IMR-90 (cell line): ENCODE results near the gene SLC7A6OS. TPM values are rescaled to one million over a fixed set of nuclear protein-coding genes. Genes with fewer than 3 reads are reported as not detected.

Experiments used
- ATAC-seq: fragments of 200-7000 bp; cut with Tn5 transposase; 2 replicates; pipeline ENCODE4 v1.9.1; 2020; ENCODE audit warnings: low read depth, mild to moderate bottlenecking, moderate library complexity
- BruUV-seq: library from RNA; stranded (reverse); fragments of 400-500 nt; replicated peaks from 2 replicates; lab custom pipeline; 2021; lab: Mats Ljungman, UMichigan
- CTCF ChIA-PET: fragments of 300-600 bp; formaldehyde crosslinking; extraction: SDS; loops from one replicate; lab custom pipeline; 2021; ENCODE audit warnings: antibody characterized with exemption; lab: Yijun Ruan, JAX
- POLR2A ChIA-PET: fragments of 300-600 bp; sonication (Branson Sonifier 250); formaldehyde crosslinking; loops from one replicate; lab custom pipeline; 2022; ENCODE audit warnings: antibody characterized with exemption; ENCODE audit not compliant: unreplicated experiment; lab: Charles Lee
- DNase-seq: peaks from one replicate; pipeline ENCODE4 v3.0.0; 2013
- H2AFZ ChIP-seq: replicated peaks from 2 replicates; pipeline ENCODE3; 2013; ENCODE audit warnings: low read length, mild to moderate bottlenecking; ENCODE audit not compliant: poor library complexity
- H2AK5ac ChIP-seq: 2 replicates; pipeline ENCODE4 v1.6.1; 2013; ENCODE audit warnings: low read depth, low read length, inconsistent platforms
- H2AK9ac ChIP-seq: replicated peaks from 2 replicates; pipeline ENCODE3; 2013; ENCODE audit warnings: mild to moderate bottlenecking, low read depth, low read length, moderate library complexity; ENCODE audit not compliant: poor library complexity
- H2BK120ac ChIP-seq: 2 replicates; pipeline ENCODE4 v1.6.1; 2013; ENCODE audit warnings: low read depth, low read length, inconsistent platforms
- H2BK15ac ChIP-seq: 3 replicates; pipeline ENCODE4 v1.6.1; 2013; ENCODE audit warnings: low read depth, low read length, inconsistent platforms
- H2BK20ac ChIP-seq: 2 replicates; pipeline ENCODE4 v1.6.1; 2013; ENCODE audit warnings: low read depth, mild to moderate bottlenecking, inconsistent platforms, low read length, moderate library complexity
- H2BK5ac ChIP-seq: 2 replicates; pipeline ENCODE4 v1.6.1; 2013; ENCODE audit warnings: mild to moderate bottlenecking, low read depth, low read length, inconsistent platforms; ENCODE audit not compliant: poor library complexity, severe bottlenecking
- H3K14ac ChIP-seq: replicated peaks from 2 replicates; pipeline ENCODE4 v1.6.1; 2013; ENCODE audit warnings: low read depth, low read length, inconsistent platforms
- H3K18ac ChIP-seq: 2 replicates; pipeline ENCODE4 v1.6.1; 2013; ENCODE audit warnings: low read depth, low read length, control low read depth
- H3K23ac ChIP-seq: 2 replicates; pipeline ENCODE4 v1.6.1; 2013; ENCODE audit warnings: low read depth, low read length, inconsistent platforms
- H3K27ac ChIP-seq: 2 replicates; pipeline ENCODE4 v1.5.1; 2013; ENCODE audit warnings: mild to moderate bottlenecking, control low read depth, low read length; ENCODE audit not compliant: insufficient read depth
- H3K27me3 ChIP-seq: 2 replicates; pipeline ENCODE4 v1.6.1; 2013; ENCODE audit warnings: low read length; ENCODE audit not compliant: control insufficient read depth, insufficient read depth
- H3K36me3 ChIP-seq: 2 replicates; pipeline ENCODE4 v1.6.1; 2013; ENCODE audit warnings: low read length, mixed read lengths; ENCODE audit not compliant: control insufficient read depth, insufficient read depth
- H3K4ac ChIP-seq: 2 replicates; pipeline ENCODE4 v1.6.1; 2013; ENCODE audit warnings: low read depth, low read length, inconsistent platforms
- H3K4me1 ChIP-seq: 2 replicates; pipeline ENCODE4 v1.6.1; 2013; ENCODE audit warnings: low read length, mixed read lengths; ENCODE audit not compliant: control insufficient read depth, insufficient read depth
- H3K4me2 ChIP-seq: 2 replicates; pipeline ENCODE4 v1.6.1; 2013; ENCODE audit warnings: low read depth, mild to moderate bottlenecking, control low read depth, low read length, moderate library complexity
- H3K4me3 ChIP-seq: 2 replicates; pipeline ENCODE4 v1.5.1; 2013; ENCODE audit warnings: low read depth, mild to moderate bottlenecking, control low read depth, low read length, moderate library complexity; ENCODE audit not compliant: insufficient read depth
- H3K56ac ChIP-seq: 2 replicates; pipeline ENCODE4 v1.6.1; 2013; ENCODE audit warnings: low read length, inconsistent platforms; ENCODE audit not compliant: insufficient read depth; ENCODE audit errors: extremely low read depth
- H3K79me1 ChIP-seq, 2 experiments: 2 replicates each; pipeline ENCODE4 v1.6.1; 2013; ENCODE audit warnings: low read length in 2 of 2, inconsistent platforms in 1 of 2, low read depth in 1 of 2
- H3K9ac ChIP-seq: 2 replicates; pipeline ENCODE4 v1.6.1; 2013; ENCODE audit warnings: low read depth, low read length, control low read depth
- H3K9me1 ChIP-seq: 2 replicates; pipeline ENCODE4 v1.6.1; 2013; ENCODE audit warnings: low read length, inconsistent platforms; ENCODE audit not compliant: insufficient read depth
- H3K9me3 ChIP-seq: 2 replicates; pipeline ENCODE4 v1.6.1; 2013; ENCODE audit warnings: low read length; ENCODE audit not compliant: control insufficient read depth, insufficient read depth
- H4K20me1 ChIP-seq: 2 replicates; pipeline ENCODE4 v1.6.1; 2013; ENCODE audit warnings: low read length, inconsistent platforms; ENCODE audit not compliant: insufficient read depth
- H4K5ac ChIP-seq: 2 replicates; pipeline ENCODE4 v1.6.1; 2013; ENCODE audit warnings: mild to moderate bottlenecking, low read depth, low read length, control low read depth
- H4K8ac ChIP-seq, 2 experiments: 2 replicates each; pipeline ENCODE4 v1.6.1; 2013; ENCODE audit warnings: low read depth in 2 of 2, low read length in 2 of 2, control low read depth in 1 of 2, inconsistent platforms in 1 of 2
- H4K91ac ChIP-seq: 2 replicates; pipeline ENCODE4 v1.6.1; 2013; ENCODE audit warnings: low read depth, low read length, inconsistent platforms; ENCODE audit not compliant: insufficient read depth
- BHLHE40 ChIP-seq: fragments of 150-350 bp; IDR thresholded peaks from 2 replicates; pipeline ENCODE4 v1.6.1; 2016; ENCODE audit warnings: mild to moderate bottlenecking, low read depth, low read length
- CHD1 ChIP-seq: IDR thresholded peaks from 2 replicates; pipeline ENCODE4 v1.6.1; 2012; ENCODE audit warnings: low read depth, low read length, improper control_type of control experiment
- FOS ChIP-seq: fragments of 150-350 bp; IDR thresholded peaks from 2 replicates; pipeline ENCODE4 v1.6.1; 2016; ENCODE audit warnings: low read depth, low read length
- MAFK ChIP-seq: IDR thresholded peaks from 2 replicates; pipeline ENCODE4 v1.6.1; 2012; ENCODE audit warnings: low read depth, low read length, improper control_type of control experiment
- MAZ ChIP-seq: IDR thresholded peaks from 2 replicates; pipeline ENCODE4 v1.6.1; 2012; ENCODE audit warnings: low read depth, mild to moderate bottlenecking, low read length, improper control_type of control experiment, moderate library complexity, borderline replicate concordance
- MXI1 ChIP-seq: IDR thresholded peaks from 2 replicates; pipeline ENCODE4 v1.6.1; 2012; ENCODE audit warnings: low read depth, mild to moderate bottlenecking, low read length, moderate library complexity, borderline replicate concordance
- NFE2L2 ChIP-seq: fragments of 150-350 bp; IDR thresholded peaks from 2 replicates; pipeline ENCODE4 v1.6.1; 2016; ENCODE audit warnings: low read depth, mild to moderate bottlenecking, low read length
- POLR2A ChIP-seq: IDR thresholded peaks from 2 replicates; pipeline ENCODE4 v1.6.1; 2012; ENCODE audit warnings: mild to moderate bottlenecking, low read depth, low read length
- RAD21 ChIP-seq: IDR thresholded peaks from 2 replicates; pipeline ENCODE4 v1.6.1; 2012; ENCODE audit warnings: low read length, improper control_type of control experiment
- RCOR1 ChIP-seq: IDR thresholded peaks from 2 replicates; pipeline ENCODE4 v1.6.1; 2012; ENCODE audit warnings: mild to moderate bottlenecking, low read length, improper control_type of control experiment; ENCODE audit not compliant: insufficient replicate concordance
- RFX5 ChIP-seq: IDR thresholded peaks from 2 replicates; pipeline ENCODE4 v1.8.0; 2012; ENCODE audit warnings: low read depth, mild to moderate bottlenecking, low read length, moderate library complexity
- WGBS, 2 experiments: methylation state at CpG; one replicate each; pipeline versions ENCODE4 v1.1.5 to v1.1.7; 2013; ENCODE audit warnings: missing lambda C conversion rate in 2 of 2; ENCODE audit not compliant: insufficient read length in 1 of 2; ENCODE audit errors: extremely low coverage in 2 of 2; 5-methylcytosine and 5-hydroxymethylcytosine counted together
- dilution Hi-C: fragments of 300-500 bp; cut with HindIII; formaldehyde crosslinking; loops from one replicate; pipeline ENCODE4 v1.14.3; 2018; ENCODE audit warnings: low sequenced_read_pairs; ENCODE audit not compliant: unreplicated experiment
- in situ Hi-C: fragments of 300-500 bp; cut with MboI; formaldehyde crosslinking; loops from 3 replicates; pipeline ENCODE4 v1.14.3; 2019; ENCODE audit warnings: low sequenced_read_pairs, inconsistent platforms, mixed read lengths
- intact Hi-C: fragments of 100-400 bp; cut with micrococcal nuclease; formaldehyde crosslinking; loops from 2 replicates; pipeline ENCODE4 v1.10.0; 2022
- polyA plus RNA-seq, 3 experiments: library from polyadenylated mRNA; depleted of rRNA; stranded (reverse); fragments of >200 nt; gene quantifications; 2 replicates each; pipeline ENCODE4 v1.2.3, GENCODE V29; 2012; ENCODE audit warnings: low replicate concordance in 1 of 3
- total RNA-seq: library from RNA; depleted of rRNA; stranded (reverse); fragments of >200 nt; gene quantifications from 2 replicates; pipeline ENCODE4 v1.2.3, GENCODE V29; 2012
- TF ChIP-seq, protein P1 (sequence below): conservative IDR thresholded peaks from 2 replicates; pipeline ENCODE4 v1.5.1; 2012; ENCODE audit warnings: mild to moderate bottlenecking, low read depth, low read length, improper control_type of control experiment
- TF ChIP-seq, protein P2 (sequence below): fragments of 150-350 bp; IDR thresholded peaks from 2 replicates; pipeline ENCODE4 v1.6.1; 2016; ENCODE audit warnings: low read depth, mild to moderate bottlenecking, low read length, moderate library complexity, borderline replicate concordance

Gene SLC7A6OS
- total and polyA plus RNA-seq, 2 of the 4 experiments (the other 2 are of a cell fraction), result 6.8 to 8.4 TPM

DNA sequence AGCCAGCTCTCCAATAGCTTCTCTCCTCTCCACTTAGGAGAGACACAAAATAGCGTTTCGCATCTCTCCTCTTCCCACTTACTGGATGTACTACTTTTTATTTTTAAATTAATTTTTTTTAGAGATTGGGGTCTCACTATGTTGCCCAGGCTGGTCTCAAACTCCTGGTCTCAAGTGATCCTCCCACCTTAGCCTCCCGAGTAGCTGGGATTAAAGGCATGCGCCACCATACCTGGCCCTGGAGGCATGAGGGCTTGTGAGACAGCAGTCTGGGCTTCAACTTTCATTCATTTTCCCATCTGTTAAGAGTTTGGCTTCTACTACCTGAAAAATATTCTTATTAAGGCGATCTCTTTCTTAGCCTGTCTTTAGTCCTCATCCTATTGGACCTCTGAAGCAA is 18.3 kb downstream of the SLC7A6OS start:
- CTCF ChIA-PET, result no interaction called here
- H3K56ac ChIP-seq, result no peak overlapping the region
- H3K9me1 ChIP-seq, result peaks cover 17% of the 10 kb centered on the region
- no peak overlapping the region for H2AFZ ChIP-seq
- no peak for ATAC-seq
- H3K23ac ChIP-seq, result no peak overlapping the region
- TF ChIP-seq RFX5, result no peak
- TF ChIP-seq FOS, result no peak
- no peak for TF ChIP-seq MAZ
- no peak for TF ChIP-seq BHLHE40
- TF ChIP-seq POLR2A, result no peak
- no peak for TF ChIP-seq RCOR1
- TF ChIP-seq CHD1, result no peak
- no peak for TF ChIP-seq MAFK
- TF ChIP-seq, protein P1, sequence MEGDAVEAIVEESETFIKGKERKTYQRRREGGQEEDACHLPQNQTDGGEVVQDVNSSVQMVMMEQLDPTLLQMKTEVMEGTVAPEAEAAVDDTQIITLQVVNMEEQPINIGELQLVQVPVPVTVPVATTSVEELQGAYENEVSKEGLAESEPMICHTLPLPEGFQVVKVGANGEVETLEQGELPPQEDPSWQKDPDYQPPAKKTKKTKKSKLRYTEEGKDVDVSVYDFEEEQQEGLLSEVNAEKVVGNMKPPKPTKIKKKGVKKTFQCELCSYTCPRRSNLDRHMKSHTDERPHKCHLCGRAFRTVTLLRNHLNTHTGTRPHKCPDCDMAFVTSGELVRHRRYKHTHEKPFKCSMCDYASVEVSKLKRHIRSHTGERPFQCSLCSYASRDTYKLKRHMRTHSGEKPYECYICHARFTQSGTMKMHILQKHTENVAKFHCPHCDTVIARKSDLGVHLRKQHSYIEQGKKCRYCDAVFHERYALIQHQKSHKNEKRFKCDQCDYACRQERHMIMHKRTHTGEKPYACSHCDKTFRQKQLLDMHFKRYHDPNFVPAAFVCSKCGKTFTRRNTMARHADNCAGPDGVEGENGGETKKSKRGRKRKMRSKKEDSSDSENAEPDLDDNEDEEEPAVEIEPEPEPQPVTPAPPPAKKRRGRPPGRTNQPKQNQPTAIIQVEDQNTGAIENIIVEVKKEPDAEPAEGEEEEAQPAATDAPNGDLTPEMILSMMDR, result no peak
- TF ChIP-seq, protein P2, sequence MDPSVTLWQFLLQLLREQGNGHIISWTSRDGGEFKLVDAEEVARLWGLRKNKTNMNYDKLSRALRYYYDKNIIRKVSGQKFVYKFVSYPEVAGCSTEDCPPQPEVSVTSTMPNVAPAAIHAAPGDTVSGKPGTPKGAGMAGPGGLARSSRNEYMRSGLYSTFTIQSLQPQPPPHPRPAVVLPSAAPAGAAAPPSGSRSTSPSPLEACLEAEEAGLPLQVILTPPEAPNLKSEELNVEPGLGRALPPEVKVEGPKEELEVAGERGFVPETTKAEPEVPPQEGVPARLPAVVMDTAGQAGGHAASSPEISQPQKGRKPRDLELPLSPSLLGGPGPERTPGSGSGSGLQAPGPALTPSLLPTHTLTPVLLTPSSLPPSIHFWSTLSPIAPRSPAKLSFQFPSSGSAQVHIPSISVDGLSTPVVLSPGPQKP, result no peak
- TF ChIP-seq RAD21, result no peak
- no peak for TF ChIP-seq NFE2L2
- TF ChIP-seq MXI1, result no peak
- no peak overlapping the region for H3K4me2 ChIP-seq
- H3K36me3 ChIP-seq, result peaks cover 49% of the 10 kb centered on the region
- no peak overlapping the region for H2BK20ac ChIP-seq
- H4K20me1 ChIP-seq, result peaks cover 22% of the 10 kb centered on the region
- BruUV-seq, result no TSS peak
- no peak overlapping the region for H3K27ac ChIP-seq
- H4K5ac ChIP-seq, result no peak overlapping the region
- intact Hi-C loops, result no loop called here
- H3K9me3 ChIP-seq, result no peaks in the 10 kb centered on the region
- no peak overlapping the region for H2AK5ac ChIP-seq
- dilution Hi-C loops, result no loop called here
- no peak overlapping the region for H2BK5ac ChIP-seq
- H3K4me1 ChIP-seq, result peaks cover 9% of the 10 kb centered on the region
- no peak overlapping the region for H3K14ac ChIP-seq
- DNase-seq, result no peak
- H2AK9ac ChIP-seq, result no peak overlapping the region
- H3K27me3 ChIP-seq, result no peaks in the 10 kb centered on the region
- H4K8ac ChIP-seq, result no peak overlapping the region
- no peak overlapping the region for H4K91ac ChIP-seq
- WGBS, 2 experiments, result no CpG with 5 or more reads among the region's 5 CpGs
- peaks cover 32 to 78% of the 10 kb centered on the region in 2 experiments for H3K79me1 ChIP-seq
- no peak overlapping the region for H3K4ac ChIP-seq
- H2BK15ac ChIP-seq, result no peak overlapping the region
- POLR2A ChIA-PET, result no interaction called here
- no peak overlapping the region for H3K9ac ChIP-seq
- H3K4me3 ChIP-seq, result no peak overlapping the region
- in situ Hi-C loops, result no loop called here
- no peak overlapping the region for H2BK120ac ChIP-seq
- H3K18ac ChIP-seq, result no peak overlapping the region
